Retinal pigment epithelial cell (primary cell): Measurements from ENCODE around the gene TSPEAR.
"Not testable (repeated sequence)": the region's sequence is repeated elsewhere in the genome, so short reads cannot be mapped to it uniquely, and the experiment has no call there.

Source experiments
- DNase-seq: peaks from one replicate; pipeline ENCODE4 v3.0.0-alpha.2; 2010; ENCODE audit warnings: low read depth
- H3K4me3 ChIP-seq: 2 replicates; pipeline ENCODE4 v1.5.1; 2011; ENCODE audit warnings: mild to moderate bottlenecking, low read length, control low read depth, moderate library complexity
- CTCF ChIP-seq: conservative IDR thresholded peaks from 2 replicates; pipeline ENCODE4 v1.5.1; 2011; ENCODE audit warnings: low read depth, low read length, control low read depth, inconsistent platforms

TSPEAR gene

GRCh38 chr21:44637018-44637850 lies 74.1 kb downstream of the TSPEAR start, which contains the start of gene KRTAP10-10:
KRTAP10-10 (plus strand) TSS chr21:44637356; CDS start chr21:44637418, 62 bp downstream.
- no peak for TF ChIP-seq CTCF
- H3K4me3 ChIP-seq = no peak within 1 kb of the TSS

GRCh38 chr21:44636209-44637017 lies 75.0 kb downstream of the TSPEAR start:
- H3K4me3 ChIP-seq = no peak overlapping the region
- DNase-seq = no peak
- TF ChIP-seq CTCF = no peak

More at GRCh38 chr21:44637018-44637850, 74.1 kb downstream of the TSPEAR start, which contains the start of gene KRTAP10-10:
- no peak for DNase-seq

GRCh38 chr21:44632067-44632466 lies 79.3 kb downstream of the TSPEAR start:
- no peak for DNase-seq
- H3K4me3 ChIP-seq = no peak overlapping the region
- no peak for TF ChIP-seq CTCF

- H3K4me3 ChIP-seq = no peak overlapping the region
- no peak for DNase-seq
- TF ChIP-seq CTCF = no peak
Measured at GRCh38 chr21:44630440-44630839, 80.9 kb downstream of the TSPEAR start.

- H3K4me3 ChIP-seq = no peak overlapping the region
- TF ChIP-seq CTCF = no peak
- DNase-seq = no peak
Measured at GRCh38 chr21:44628707-44629391, 82.5 kb downstream of the TSPEAR start.

GRCh38 chr21:44627831-44628233 lies 83.5 kb downstream of the TSPEAR start:
- DNase-seq, H3K4me3 ChIP-seq: not testable (repeated sequence)

GRCh38 chr21:44627181-44627822 lies 84.1 kb downstream of the TSPEAR start:
- H3K4me3 ChIP-seq, DNase-seq: not testable (repeated sequence)
